Suppressor macrophage treated with lipopolysaccharide for 1 hour (primary cell): Measurements from ENCODE around the gene STK32C.
"Not testable (repeated sequence)": the region's sequence is repeated elsewhere in the genome, so short reads cannot be mapped to it uniquely, and the experiment has no call there.

Source experiments
- DNase-seq, 3 donors: peaks; one replicate each; pipeline ENCODE4 v3.0.0-alpha.2; 2020 to 2022

The STK32C gene

DNA sequence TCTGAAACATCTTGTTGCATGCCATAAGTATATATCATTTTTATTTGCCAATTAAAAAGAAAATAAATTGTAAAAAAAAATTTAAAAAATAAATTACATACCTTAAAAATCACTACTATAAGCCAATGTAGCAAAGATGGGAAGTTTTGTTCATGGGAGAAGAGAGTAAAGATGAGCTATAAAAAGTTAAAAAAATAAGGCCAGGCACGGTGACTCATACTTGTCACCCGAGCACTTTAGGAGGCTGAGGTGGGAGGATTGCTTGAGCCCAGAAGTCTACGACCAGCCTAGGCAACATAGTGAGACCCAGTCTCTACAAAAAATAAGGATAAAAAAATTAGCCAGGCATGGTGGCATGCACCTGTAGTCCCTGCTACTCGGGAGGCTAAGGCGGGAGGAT, 8.4 kb upstream of the STK32C start:
- DNase-seq: peak; percentile 31 to 50 (median 34)

DNA sequence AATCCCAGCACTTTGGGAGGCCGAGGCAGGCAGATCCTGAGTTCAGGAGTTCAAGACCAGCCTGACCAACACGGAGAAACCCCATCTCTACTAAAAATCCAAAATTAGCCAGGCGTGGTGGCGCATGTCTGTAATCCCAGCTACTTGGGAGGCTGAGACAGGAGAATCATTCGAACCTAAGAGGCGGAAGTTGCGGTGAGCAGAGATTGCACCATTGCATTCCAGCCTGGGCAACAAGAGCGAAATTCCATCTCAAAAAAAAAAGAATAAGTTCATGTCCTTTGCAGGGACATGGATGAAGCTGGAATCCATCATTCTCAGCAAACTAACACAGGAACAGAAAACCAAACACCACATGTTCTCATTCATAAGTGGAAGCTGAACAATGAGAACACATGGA, 7.1 kb upstream of the STK32C start:
- DNase-seq: not testable (repeated sequence)

- DNase-seq: no peak
Measured at GRCh38 chr10:132314336-132314735, 6.6 kb upstream of the STK32C start.

- no peak for DNase-seq
Measured at GRCh38 chr10:132313865-132314264, 6.1 kb upstream of the STK32C start.

DNA sequence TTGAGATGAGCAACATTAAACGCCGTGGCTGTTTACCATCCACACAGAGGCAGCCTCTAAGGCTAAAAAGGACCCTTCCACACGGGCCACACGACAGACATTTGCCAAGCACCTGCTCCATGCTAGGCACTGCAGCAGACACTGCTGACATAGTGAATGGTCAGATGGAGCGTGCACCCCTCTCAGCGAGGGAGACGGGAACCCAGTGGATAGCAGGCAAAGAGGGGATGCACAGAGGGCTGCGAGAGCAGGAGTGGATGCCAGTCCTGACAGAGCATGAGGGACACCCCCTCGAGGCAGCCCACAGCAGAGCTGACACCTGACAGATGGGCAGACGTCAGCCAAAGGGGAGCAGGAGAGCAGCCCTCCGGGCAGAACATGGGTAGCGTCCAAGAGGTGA, 5.6 kb upstream of the STK32C start:
- DNase-seq: no peak

- no peak for DNase-seq
Measured at GRCh38 chr10:132311338-132311939, 3.7 kb upstream of the STK32C start.

- DNase-seq: peak in 2 of 3 donors; percentile 38 to 46
Measured at GRCh38 chr10:132310701-132311337, 3.1 kb upstream of the STK32C start.

DNA sequence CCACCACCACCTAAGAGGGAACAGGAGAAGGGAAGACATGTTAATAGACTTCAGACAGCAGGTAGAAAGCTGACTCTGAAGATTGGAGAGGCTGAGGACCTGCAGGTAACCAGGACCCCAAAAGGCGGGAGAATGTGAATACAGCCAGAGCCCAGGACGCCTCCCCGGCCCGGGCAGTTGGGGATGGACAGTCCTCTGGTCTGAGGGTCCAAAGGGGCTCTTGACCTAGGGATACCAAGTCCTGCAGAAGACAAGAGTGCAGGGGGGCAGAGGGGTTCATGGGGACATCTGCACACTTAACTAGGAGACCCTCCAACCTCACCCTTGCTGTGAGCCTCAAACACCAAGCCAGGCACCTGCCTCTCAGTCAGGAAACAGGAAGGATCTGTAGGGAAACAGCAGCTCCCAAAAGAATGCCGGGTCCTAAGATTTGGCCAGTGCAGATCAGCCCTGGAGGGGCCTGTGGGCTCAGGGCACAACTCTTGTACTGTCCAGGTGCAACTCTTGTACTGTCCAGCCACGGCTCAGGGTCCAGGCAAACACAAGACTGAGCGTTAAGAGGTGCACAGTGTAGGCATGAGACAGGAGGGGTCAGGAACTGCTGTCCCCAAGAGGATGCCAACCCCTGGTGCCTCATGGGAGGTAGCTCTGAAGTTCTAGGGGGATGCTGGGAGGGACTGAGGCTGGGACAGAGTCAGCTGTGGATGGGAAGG, 2.3 kb upstream of the STK32C start:
- no peak for DNase-seq

- DNase-seq: no peak
Measured at GRCh38 chr10:132309471-132309865, 1.7 kb upstream of the STK32C start.

- peak in 1 of 3 donors; percentile 51 for DNase-seq
Measured at GRCh38 chr10:132308587-132309470, 1.1 kb upstream of the STK32C start.

GRCh38 chr10:132306864-132307751, 642 bp downstream of the STK32C start:
- DNase-seq: peak in 1 of 3 donors; percentile 51

DNA sequence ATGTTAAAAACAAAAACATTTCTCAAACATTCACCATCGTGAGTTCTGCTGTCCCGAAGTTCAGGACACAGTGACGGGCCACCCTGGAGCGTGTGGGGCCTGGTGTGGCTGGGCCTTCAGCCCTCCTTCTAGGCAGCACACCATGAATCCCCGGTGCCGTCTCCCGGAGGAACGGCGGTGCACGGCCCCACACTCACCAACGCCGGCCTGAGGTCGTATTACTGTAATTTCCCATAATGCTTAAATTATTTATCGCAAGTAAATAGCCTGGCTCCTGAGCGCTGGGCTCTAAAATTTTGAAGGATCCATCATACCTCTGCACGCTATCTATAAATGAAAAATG, 1.4 kb downstream of the STK32C start:
- DNase-seq: no peak

GRCh38 chr10:132305654-132306342, 2.0 kb downstream of the STK32C start:
- DNase-seq: no peak

GRCh38 chr10:132304756-132305509, 2.8 kb downstream of the STK32C start:
- DNase-seq: no peak

- DNase-seq: no peak
Measured at GRCh38 chr10:132303361-132304115, 4.2 kb downstream of the STK32C start.

- no peak for DNase-seq
Measured at GRCh38 chr10:132302421-132303310, 5.1 kb downstream of the STK32C start.

GRCh38 chr10:132301371-132302330, 6.1 kb downstream of the STK32C start:
- no peak for DNase-seq

DNA sequence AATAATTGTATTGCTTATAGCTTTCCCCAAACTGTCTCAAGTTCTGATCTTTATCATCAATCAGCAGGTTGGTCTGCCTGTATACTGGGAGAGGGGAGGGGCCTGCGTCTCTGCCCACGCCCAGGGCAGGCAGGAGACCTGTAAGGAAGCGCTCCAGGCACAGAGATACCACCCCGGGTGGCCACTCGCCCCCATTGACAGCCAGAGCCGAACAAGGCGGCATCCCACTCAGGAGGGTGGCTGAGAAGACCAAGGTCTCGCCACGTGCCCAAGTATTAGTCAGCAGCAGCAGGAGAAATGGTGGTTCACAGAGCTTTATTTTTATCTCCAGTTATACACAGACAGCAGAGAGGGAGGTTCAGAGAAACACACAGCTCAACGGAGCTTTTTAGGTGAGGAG, 7.2 kb downstream of the STK32C start:
- DNase-seq: no peak
